Measurements from ENCODE around the gene CAST.

DNA sequence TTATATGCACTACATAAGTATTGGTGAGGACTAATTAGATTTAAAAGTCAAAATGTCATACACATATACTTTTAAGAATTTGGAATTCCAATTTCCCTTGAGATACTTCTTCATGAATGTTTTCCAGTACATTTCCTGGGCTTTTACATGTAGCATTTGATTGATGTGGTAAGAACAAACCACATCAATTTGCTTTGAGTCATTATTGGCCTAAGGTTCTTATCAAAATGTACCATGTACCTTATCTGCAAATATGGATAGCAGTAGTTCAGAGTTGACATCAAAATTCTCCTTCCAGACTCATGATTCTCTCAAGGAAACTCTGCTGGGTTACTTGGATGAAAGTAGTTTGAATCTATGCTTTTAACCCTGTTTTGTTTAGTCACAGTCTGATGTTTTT, 2.5 kb downstream of the CAST start:
- TF ChIP-seq EZH2 (IDR thresholded peaks at IDR 0.05; ENCODE audit: borderline replicate concordance, low read depth, low read length, severe bottlenecking) = no peak
- TF ChIP-seq POLR2AphosphoS5 (IDR thresholded peaks at IDR 0.05; ENCODE audit: insufficient read depth, low read depth, low read length) = no peak
- TF ChIP-seq, protein P1, sequence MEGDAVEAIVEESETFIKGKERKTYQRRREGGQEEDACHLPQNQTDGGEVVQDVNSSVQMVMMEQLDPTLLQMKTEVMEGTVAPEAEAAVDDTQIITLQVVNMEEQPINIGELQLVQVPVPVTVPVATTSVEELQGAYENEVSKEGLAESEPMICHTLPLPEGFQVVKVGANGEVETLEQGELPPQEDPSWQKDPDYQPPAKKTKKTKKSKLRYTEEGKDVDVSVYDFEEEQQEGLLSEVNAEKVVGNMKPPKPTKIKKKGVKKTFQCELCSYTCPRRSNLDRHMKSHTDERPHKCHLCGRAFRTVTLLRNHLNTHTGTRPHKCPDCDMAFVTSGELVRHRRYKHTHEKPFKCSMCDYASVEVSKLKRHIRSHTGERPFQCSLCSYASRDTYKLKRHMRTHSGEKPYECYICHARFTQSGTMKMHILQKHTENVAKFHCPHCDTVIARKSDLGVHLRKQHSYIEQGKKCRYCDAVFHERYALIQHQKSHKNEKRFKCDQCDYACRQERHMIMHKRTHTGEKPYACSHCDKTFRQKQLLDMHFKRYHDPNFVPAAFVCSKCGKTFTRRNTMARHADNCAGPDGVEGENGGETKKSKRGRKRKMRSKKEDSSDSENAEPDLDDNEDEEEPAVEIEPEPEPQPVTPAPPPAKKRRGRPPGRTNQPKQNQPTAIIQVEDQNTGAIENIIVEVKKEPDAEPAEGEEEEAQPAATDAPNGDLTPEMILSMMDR (IDR thresholded peaks at IDR 0.05; ENCODE audit: extremely low read depth in 1 of 2, insufficient read depth in 1 of 2, low read depth in 1 of 2, low read length in 2 of 2) = no peak
- TF ChIP-seq MAX (IDR thresholded peaks at IDR 0.05; ENCODE audit: insufficient read depth, insufficient read length) = no peak
- no peak for TF ChIP-seq JUN (IDR thresholded peaks at IDR 0.05; ENCODE audit: borderline replicate concordance, insufficient read depth, insufficient read length, low read depth)
- no peak for TF ChIP-seq MYC (IDR thresholded peaks at IDR 0.05; ENCODE audit: low read depth, low read length)
- no peak for TF ChIP-seq POLR2A (IDR thresholded peaks at IDR 0.05; ENCODE audit: low read depth, low read length)

Measured in endothelial cell of umbilical vein (primary cell).